Upper lobe of right lung (tissue), 1 donor: ENCODE measurements around the gene ZBED5. TPM values are rescaled to one million over a fixed set of nuclear protein-coding genes. Genes with fewer than 3 reads are reported as not detected.
"Not testable (repeated sequence)": the region's sequence is repeated elsewhere in the genome, so short reads cannot be mapped to it uniquely, and the experiment has no call there.

Source experiments
- ATAC-seq: fragments of 200-7000 bp; cut with Tn5 transposase; one replicate; pipeline ENCODE4 v1.9.1; 2020; ENCODE audit warnings: mild to moderate bottlenecking, moderate library complexity
- DNase-seq: peaks from one replicate; pipeline ENCODE4 v3.0.0-alpha.2; 2020
- H3K27ac ChIP-seq: fragments of 200-600 bp; one replicate; pipeline ENCODE4 v1.8.0; 2022
- H3K27me3 ChIP-seq: fragments of 200-600 bp; one replicate; pipeline ENCODE4 v1.8.0; 2022; ENCODE audit warnings: mild to moderate bottlenecking
- H3K36me3 ChIP-seq: fragments of 200-600 bp; one replicate; pipeline ENCODE4 v1.8.0; 2022
- H3K4me1 ChIP-seq: fragments of 200-600 bp; one replicate; pipeline ENCODE4 v1.8.0; 2022
- H3K4me3 ChIP-seq: fragments of 200-600 bp; one replicate; pipeline ENCODE4 v1.8.0; 2022; ENCODE audit warnings: mild to moderate bottlenecking
- H3K9me3 ChIP-seq: fragments of 200-600 bp; one replicate; pipeline ENCODE4 v1.8.0; 2022
- CTCF ChIP-seq: fragments of 200-600 bp; IDR thresholded peaks from one replicate; pipeline ENCODE4 v1.8.0; 2022; ENCODE audit warnings: antibody characterized with exemption
- intact Hi-C: fragments of 100-400 bp; cut with DNase I; formaldehyde crosslinking; loops from one replicate; pipeline ENCODE4 v1.11.0; 2022
- total RNA-seq: library from RNA; stranded (reverse); fragmentation: NEBNext Ultra II Directional; extraction: Animal tissue kit (Norgen Biotek cat#: 25700); gene quantifications from one replicate; pipeline ENCODE4 v1.2.1, GENCODE V29; 2021
- donor health status: DM: no; HTN: yes; CAD: no; lungs with severe emphysema.

Gene ZBED5
- total RNA-seq, 1 donor from 2014 or later = 37.6 TPM

GRCh38 chr11:10828402-10828801, 29.5 kb downstream of the ZBED5 start:
- no peak for TF ChIP-seq CTCF
- H3K27me3 ChIP-seq = no peaks in the 10 kb centered on the region
- intact Hi-C loops = no loop called here
- no peaks in the 10 kb centered on the region for H3K4me1 ChIP-seq
- ATAC-seq (no peak), DNase-seq (no peak)
- no peaks in the 10 kb centered on the region for H3K9me3 ChIP-seq
- no peak overlapping the region for H3K4me3 ChIP-seq
- H3K27ac ChIP-seq = no peak overlapping the region
- no peaks in the 10 kb centered on the region for H3K36me3 ChIP-seq

GRCh38 chr11:10824888-10825287, 33.0 kb downstream of the ZBED5 start:
- Histone ChIP-seq H3K4me1 (no peaks in the 10 kb centered on the region), H3K36me3 (no peaks in the 10 kb centered on the region), H3K27ac (no peak overlapping the region), H3K27me3 (no peaks in the 10 kb centered on the region), H3K4me3 (no peak overlapping the region), H3K9me3 (no peaks in the 10 kb centered on the region)
- intact Hi-C loops = no loop called here
- TF ChIP-seq CTCF = no peak
- ATAC-seq (peak; percentile 42), DNase-seq (no peak)

- no peaks in the 10 kb centered on the region for H3K4me1 ChIP-seq
- TF ChIP-seq CTCF = no peak
- H3K9me3 ChIP-seq = no peaks in the 10 kb centered on the region
- H3K36me3 ChIP-seq = no peaks in the 10 kb centered on the region
- H3K27me3 ChIP-seq = no peaks in the 10 kb centered on the region
- no peak for ATAC-seq
- intact Hi-C loops = no loop called here
- H3K4me3 ChIP-seq = no peak overlapping the region
- no peak for DNase-seq
- peak overlapping the region; percentile 4 for H3K27ac ChIP-seq
Measured at GRCh38 chr11:10823152-10823579, 34.7 kb downstream of the ZBED5 start.

- H3K4me1 ChIP-seq, DNase-seq, H3K4me3 ChIP-seq, ATAC-seq, intact Hi-C loops, H3K9me3 ChIP-seq, H3K36me3 ChIP-seq, H3K27me3 ChIP-seq, H3K27ac ChIP-seq: not testable (repeated sequence)
Measured at GRCh38 chr11:10822491-10822890, 35.4 kb downstream of the ZBED5 start.

- H3K9me3 ChIP-seq = no peaks in the 10 kb centered on the region
- H3K4me1 ChIP-seq = no peaks in the 10 kb centered on the region
- no peak for DNase-seq
- no peak for ATAC-seq
- no peaks in the 10 kb centered on the region for H3K36me3 ChIP-seq
- H3K4me3 ChIP-seq = no peak overlapping the region
- intact Hi-C loops = no loop called here
- H3K27ac ChIP-seq = no peak overlapping the region
- TF ChIP-seq CTCF = no peak
- H3K27me3 ChIP-seq = no peaks in the 10 kb centered on the region
Measured at GRCh38 chr11:10818594-10818993, 39.3 kb downstream of the ZBED5 start.

GRCh38 chr11:10813945-10814344, 43.9 kb downstream of the ZBED5 start:
- Histone ChIP-seq H3K4me1 (peaks cover 8% of the 10 kb centered on the region), H3K9me3 (no peaks in the 10 kb centered on the region), H3K27ac (no peak overlapping the region), H3K36me3 (no peaks in the 10 kb centered on the region), H3K27me3 (no peaks in the 10 kb centered on the region), H3K4me3 (no peak overlapping the region)
- no peak for ATAC-seq
- intact Hi-C loops = no loop called here
- TF ChIP-seq CTCF = no peak
- no peak for DNase-seq
